Naive B cell (primary cell): Measurements from ENCODE around the gene GALE. TPM values are rescaled to one million over a fixed set of nuclear protein-coding genes. Genes with fewer than 3 reads are reported as not detected.
"Not testable (repeated sequence)": the region's sequence is repeated elsewhere in the genome, so short reads cannot be mapped to it uniquely, and the experiment has no call there.

ENCODE experiments used
- ATAC-seq, 2 donors: fragments of 150-1000 bp; cut with Tn5 transposase; 2 replicates each; pipeline ENCODE4 v1.10.0; 2021; ENCODE audit warnings: low read depth in 2 of 2, mild to moderate bottlenecking in 2 of 2, moderate library complexity in 2 of 2
- DNase-seq: peaks from one replicate; pipeline ENCODE4 v3.0.0; 2022
- H3K27ac Mint-ChIP-seq, 6 donors: one replicate each; pipeline ENCODE4 v1.8.0; 2020 to 2022; ENCODE audit warnings: mild to moderate bottlenecking in 6 of 6, mixed read lengths in 6 of 6, moderate library complexity in 5 of 6, inconsistent platforms in 2 of 6
- H3K27me3 Mint-ChIP-seq, 3 donors: one replicate each; pipeline ENCODE4 v1.8.0; 2021 to 2022; ENCODE audit warnings: mixed read lengths in 3 of 3, mild to moderate bottlenecking in 1 of 3
- H3K36me3 Mint-ChIP-seq, 2 donors: one replicate each; pipeline ENCODE4 v1.8.0; 2020 to 2022; ENCODE audit warnings: mixed read lengths in 2 of 2, inconsistent platforms in 1 of 2, mild to moderate bottlenecking in 1 of 2
- H3K4me1 Mint-ChIP-seq, 3 donors: one replicate each; pipeline ENCODE4 v1.8.0; 2020 to 2022; ENCODE audit warnings: mixed read lengths in 3 of 3, inconsistent platforms in 1 of 3, mild to moderate bottlenecking in 1 of 3, moderate library complexity in 1 of 3
- H3K4me3 Mint-ChIP-seq, 8 donors: one replicate each; pipeline ENCODE4 v1.8.0; 2020 to 2022; ENCODE audit warnings: mild to moderate bottlenecking in 8 of 8, mixed read lengths in 8 of 8, moderate library complexity in 8 of 8, inconsistent platforms in 2 of 8
- H3K9me3 Mint-ChIP-seq, 7 donors: one replicate each; pipeline ENCODE4 v1.8.0; 2020 to 2022; ENCODE audit warnings: mixed read lengths in 7 of 7, mild to moderate bottlenecking in 5 of 7, inconsistent platforms in 2 of 7, moderate library complexity in 1 of 7
- polyA plus RNA-seq, 6 donors: library from polyadenylated mRNA; unstranded; fragments of 300-500 nt; fragmentation: Illumina TruSeq; gene quantifications; one replicate each; pipeline ENCODE4 v1.2.3, GENCODE V29; 2021; ENCODE audit warnings: low read depth in 6 of 6

The GALE gene
- 1 to 10 TPM in 5 of 6 donors, not detected in 1; 3.8 to 7.9 (median 4.3) TPM for polyA plus RNA-seq

DNA sequence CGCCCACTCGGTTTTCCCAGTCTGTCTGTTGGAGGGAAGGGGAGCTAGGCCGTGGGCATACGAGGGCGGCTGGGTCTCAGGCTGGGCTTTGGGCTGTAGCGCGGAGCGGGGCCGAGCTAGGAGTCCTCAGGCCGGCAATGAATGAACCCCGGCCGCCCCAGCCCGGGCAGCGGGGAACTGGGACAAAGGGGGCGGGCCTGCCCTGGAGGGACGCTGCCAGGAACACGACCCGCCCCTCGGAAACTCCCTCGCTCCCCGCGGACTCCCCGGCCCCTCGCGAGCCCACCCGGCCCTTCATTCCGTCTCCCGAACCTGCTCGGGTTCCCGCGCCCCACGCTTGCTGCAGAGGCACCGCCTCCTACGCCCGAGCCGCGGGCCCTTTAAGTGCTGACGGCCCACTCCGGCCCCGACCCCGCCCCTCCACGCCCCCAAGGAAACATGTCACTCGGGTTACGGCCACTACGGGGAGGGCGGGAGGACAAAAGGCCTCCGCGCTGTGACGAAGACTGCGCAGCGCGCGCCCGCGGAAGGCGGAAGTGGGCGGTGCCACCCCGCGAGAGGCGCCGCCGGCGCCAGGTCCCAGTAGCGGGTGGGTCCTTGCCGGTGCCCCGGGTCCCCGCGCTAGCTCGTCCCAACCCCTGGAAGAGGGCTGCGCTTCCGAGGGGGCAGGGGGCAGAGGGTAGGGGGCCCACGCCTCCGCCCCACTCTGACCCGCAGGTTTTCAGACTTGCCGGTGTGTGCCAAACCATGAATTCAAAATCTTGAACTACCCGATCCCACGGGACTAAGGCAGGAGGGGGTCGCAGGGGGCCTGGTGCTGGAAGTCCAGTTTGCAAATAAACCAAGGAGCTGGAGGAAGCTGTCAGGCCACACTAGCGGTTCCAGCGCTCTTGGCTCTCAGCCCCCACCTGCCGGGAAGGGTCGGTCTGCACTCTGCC, at the start of gene GALE:
Gene GALE (minus strand): TSS at position 355 of the 938 bp plus-strand sequence. CDS start 1,747 bp downstream, outside the sequence.
- H3K4me3 Mint-ChIP-seq, result peak within 1 kb of the TSS; percentile 84 to 94 (median 91)
- DNase-seq, result peak; percentile 94
- peak within 1 kb of the TSS; percentile 29 to 97 (median 88) for H3K27ac Mint-ChIP-seq
- no peaks in the 10 kb centered on the region for H3K9me3 Mint-ChIP-seq
- no peaks in the 10 kb centered on the region for H3K27me3 Mint-ChIP-seq
- H3K4me1 Mint-ChIP-seq, result peaks cover 12 to 26% (median 18%) of the 10 kb centered on the region in 3 donors
- peak; percentile 87 to 91 for ATAC-seq
- peaks cover 0 to 16% of the 10 kb centered on the region in 2 donors for H3K36me3 Mint-ChIP-seq

DNA sequence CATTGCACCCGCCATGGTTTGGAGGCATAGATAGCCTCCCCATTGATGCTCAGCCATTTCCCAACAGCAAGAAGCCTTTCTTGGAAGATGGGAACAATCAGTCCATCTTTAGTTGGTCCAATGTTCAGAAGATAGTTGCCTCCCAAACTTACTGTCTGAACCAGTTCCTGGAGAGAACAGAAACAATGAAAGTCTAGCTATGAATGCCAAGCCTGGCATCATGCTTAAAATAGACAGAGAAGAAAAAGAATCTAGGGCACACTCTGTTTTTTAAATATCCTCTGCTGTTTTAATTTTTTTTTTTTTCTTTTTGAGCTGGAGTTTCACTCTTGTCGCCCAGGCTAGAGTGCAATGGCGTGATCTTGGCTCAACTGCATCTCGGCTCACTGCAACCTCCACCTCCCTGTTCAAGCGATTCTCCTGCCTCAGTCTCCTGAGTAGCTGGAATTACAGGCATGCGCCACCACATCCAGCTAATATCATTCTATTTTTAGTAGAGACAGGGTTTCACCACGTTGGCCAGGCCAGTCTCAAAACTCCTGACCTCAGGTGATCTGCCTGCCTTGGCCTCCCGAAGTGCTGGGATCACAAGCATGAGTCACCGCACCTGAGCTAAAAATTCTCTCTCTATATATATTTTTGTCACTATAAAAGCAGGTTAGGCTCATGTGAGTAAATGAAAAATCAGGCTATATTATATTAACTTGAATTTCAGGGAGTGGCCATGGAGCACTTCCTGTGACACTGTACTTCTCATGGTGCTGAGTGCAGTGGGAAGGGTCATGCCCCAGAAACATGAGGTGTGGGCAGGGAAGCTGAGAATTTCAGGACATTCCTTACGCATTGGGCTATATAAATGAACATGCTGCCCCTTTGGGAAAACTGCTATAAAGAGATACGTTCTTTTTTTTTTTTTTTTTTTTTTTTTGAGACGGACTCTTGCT, 48.4 kb upstream of the GALE start:
- peaks cover 23 to 29% of the 10 kb centered on the region in 2 donors for H3K36me3 Mint-ChIP-seq
- no peaks in the 10 kb centered on the region for H3K27me3 Mint-ChIP-seq
- DNase-seq, result no peak
- H3K27ac Mint-ChIP-seq, result no peak overlapping the region
- no peaks in the 10 kb centered on the region for H3K4me1 Mint-ChIP-seq
- no peak overlapping the region for H3K4me3 Mint-ChIP-seq
- H3K9me3 Mint-ChIP-seq, result peaks cover 0 to 9% (median 0%) of the 10 kb centered on the region in 7 donors
- no peak for ATAC-seq

DNA sequence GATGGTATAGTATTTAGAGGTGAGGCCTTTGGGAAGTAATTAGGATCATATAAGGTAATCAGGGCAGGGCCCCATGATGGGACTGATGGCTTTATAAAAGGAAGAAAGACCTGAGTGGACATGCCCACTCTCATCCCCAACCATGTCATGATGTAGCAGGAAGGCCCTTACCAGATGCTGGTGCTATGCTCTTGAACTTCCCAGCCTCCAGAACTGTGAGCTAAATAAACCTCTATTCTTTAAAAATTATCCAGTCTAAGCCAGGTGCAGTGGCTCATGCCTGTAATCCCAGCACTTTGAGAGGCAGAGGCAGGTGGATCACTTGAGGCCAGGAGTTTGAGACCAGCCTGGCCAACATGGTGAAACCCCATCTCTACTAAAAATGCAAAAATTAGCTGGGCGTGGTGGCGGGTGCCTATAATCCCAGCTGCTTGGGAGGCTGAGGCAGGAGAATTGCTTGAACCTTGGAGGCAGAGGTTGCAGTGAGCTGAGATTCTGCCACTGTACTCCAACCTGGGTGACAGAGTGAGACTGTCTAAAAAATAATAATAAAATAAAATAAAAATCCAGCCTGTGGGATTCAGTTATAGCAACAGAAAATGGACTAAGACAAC, 47.0 kb upstream of the GALE start:
- Mint-ChIP-seq H3K27ac (peak overlapping the region in 2 of 6 donors; percentile 50 to 70), H3K36me3 (peaks cover 23 to 29% of the 10 kb centered on the region in 2 donors)
- H3K27me3 Mint-ChIP-seq, H3K4me1 Mint-ChIP-seq, H3K4me3 Mint-ChIP-seq, DNase-seq, ATAC-seq, H3K9me3 Mint-ChIP-seq: not testable (repeated sequence)

DNA sequence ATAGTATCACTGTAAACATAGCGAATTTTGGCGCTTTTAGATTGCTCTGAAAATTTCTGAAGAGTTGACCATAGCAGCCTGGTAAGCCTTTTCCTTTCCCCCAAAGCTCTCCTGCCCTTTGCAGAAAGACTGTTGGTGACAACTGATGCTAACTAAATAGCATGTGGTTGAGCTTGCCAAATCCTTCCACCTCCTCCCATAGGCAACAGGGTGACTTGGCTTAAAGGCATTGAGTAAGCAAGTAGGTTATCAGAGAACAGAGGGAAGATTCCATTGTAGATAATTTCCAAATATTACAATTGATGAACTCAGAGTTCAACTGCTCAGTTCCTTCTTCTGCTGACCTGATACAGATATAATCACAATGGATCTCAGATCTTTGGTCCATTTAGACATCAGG, 44.6 kb upstream of the GALE start:
- H3K27me3 Mint-ChIP-seq, result no peaks in the 10 kb centered on the region
- no peak for ATAC-seq
- no peaks in the 10 kb centered on the region for H3K4me1 Mint-ChIP-seq
- H3K36me3 Mint-ChIP-seq, result peaks cover 23% of the 10 kb centered on the region in 2 donors
- peak overlapping the region in 1 of 6 donors; percentile 1 for H3K27ac Mint-ChIP-seq
- no peak overlapping the region for H3K4me3 Mint-ChIP-seq
- peaks cover 0 to 9% (median 0%) of the 10 kb centered on the region in 7 donors for H3K9me3 Mint-ChIP-seq
- no peak for DNase-seq

DNA sequence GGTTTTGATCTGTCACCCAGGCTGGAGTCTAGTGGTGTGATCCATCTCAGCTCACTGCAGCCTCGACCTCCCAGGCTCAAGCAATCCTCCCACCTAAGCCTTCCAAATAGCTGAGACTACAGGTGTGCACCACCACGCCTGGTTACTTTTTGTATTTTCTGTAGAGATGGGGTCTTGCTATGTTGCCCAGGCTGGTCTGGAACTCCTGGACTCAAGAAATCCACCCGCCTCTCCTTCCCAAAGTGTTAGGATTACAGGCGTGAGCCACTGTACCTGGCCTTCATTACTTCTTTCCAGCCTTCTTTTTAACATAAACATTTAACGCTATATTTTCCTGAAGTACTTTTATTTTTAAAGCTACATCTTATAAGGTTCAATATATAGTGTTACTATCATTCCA, 43.1 kb upstream of the GALE start:
- ATAC-seq, result no peak
- no peak overlapping the region for H3K27ac Mint-ChIP-seq
- H3K9me3 Mint-ChIP-seq, result peaks cover 0 to 9% (median 0%) of the 10 kb centered on the region in 7 donors
- DNase-seq, result no peak
- H3K4me3 Mint-ChIP-seq, result no peak overlapping the region
- H3K36me3 Mint-ChIP-seq, result peaks cover 23% of the 10 kb centered on the region in 2 donors
- no peaks in the 10 kb centered on the region for H3K27me3 Mint-ChIP-seq
- H3K4me1 Mint-ChIP-seq, result peaks cover 0 to under 1% (median under 1%) of the 10 kb centered on the region in 3 donors

DNA sequence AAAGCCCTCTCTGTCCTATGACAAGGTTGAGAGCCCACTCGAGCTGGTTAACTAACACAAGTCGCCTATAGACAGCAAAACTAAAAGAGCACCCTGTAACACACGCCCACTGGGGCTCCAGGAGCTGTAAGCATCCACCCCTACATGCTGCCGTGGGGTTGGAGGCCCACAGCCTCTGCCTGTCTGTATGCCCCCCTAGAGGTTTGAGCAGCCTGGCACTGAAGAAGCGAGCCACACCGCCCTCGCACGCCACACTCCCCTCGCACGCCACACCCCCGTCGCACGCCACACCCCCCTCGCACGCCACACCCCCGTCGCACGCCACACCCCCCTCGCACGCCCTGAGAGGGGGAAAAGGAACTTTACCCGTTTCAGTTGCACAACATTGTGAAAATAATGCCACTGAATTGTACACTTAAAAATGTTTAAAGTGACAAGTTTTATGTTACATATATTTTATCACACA, 37.9 kb upstream of the GALE start:
- Mint-ChIP-seq H3K27ac (peak overlapping the region in 5 of 6 donors; percentile 45 to 93 (median 64)), H3K27me3 (no peaks in the 10 kb centered on the region), H3K4me1 (peaks cover 10 to 13% (median 12%) of the 10 kb centered on the region in 3 donors), H3K9me3 (no peaks in the 10 kb centered on the region), H3K4me3 (peak overlapping the region; percentile 61 to 90 (median 79)), H3K36me3 (no peaks in the 10 kb centered on the region)
- ATAC-seq (peak; percentile 99), DNase-seq (peak; percentile 78)

DNA sequence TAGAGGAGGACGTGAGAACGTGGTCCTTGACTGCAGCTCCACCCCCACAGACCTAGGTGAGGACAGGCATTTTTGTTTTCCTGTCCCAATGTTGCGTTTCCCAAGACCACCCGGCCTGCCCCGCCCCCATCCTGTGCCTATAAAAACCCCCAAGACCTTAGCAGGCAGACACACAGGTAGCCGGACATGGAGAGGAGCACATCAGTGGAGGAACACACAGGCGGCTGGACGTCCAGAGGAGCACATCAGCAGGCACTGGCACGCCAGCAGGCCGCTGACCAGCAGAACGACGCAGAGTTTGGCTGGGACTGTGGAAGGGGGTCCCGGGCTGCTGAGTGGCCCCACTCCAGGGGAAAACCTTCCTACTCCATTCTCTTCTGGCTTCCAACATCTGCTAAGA, 37.4 kb upstream of the GALE start:
- H3K27ac Mint-ChIP-seq, result peak overlapping the region in 3 of 6 donors; percentile 80 to 94 (median 93)
- peaks cover 10 to 13% (median 12%) of the 10 kb centered on the region in 3 donors for H3K4me1 Mint-ChIP-seq
- H3K4me3 Mint-ChIP-seq, result peak overlapping the region in 7 of 8 donors; percentile 44 to 90 (median 75)
- H3K27me3 Mint-ChIP-seq, result no peaks in the 10 kb centered on the region
- no peaks in the 10 kb centered on the region for H3K9me3 Mint-ChIP-seq
- no peak for DNase-seq
- no peak for ATAC-seq
- no peaks in the 10 kb centered on the region for H3K36me3 Mint-ChIP-seq

DNA sequence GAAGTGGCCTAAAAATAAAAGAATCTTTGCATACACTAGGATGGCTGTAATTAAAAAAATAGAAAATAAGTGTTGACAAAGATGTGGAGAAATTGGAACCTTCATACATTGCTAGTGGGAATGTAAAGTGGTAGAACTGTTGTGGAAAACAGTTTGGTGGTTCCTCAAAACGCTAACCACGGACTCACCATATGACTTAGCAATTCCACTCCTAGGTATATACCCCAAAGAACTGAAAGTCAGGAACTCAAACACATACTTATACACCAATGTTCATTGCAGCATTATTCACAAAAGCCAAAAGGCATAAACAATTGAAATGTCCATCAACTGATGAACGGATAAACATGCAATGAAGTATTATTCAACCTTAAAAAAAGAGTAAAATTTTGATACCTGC, 35.5 kb upstream of the GALE start:
- H3K4me3 Mint-ChIP-seq, result no peak overlapping the region
- H3K36me3 Mint-ChIP-seq, result no peaks in the 10 kb centered on the region
- peak overlapping the region in 1 of 6 donors; percentile 7 for H3K27ac Mint-ChIP-seq
- DNase-seq (no peak), ATAC-seq (no peak)
- no peaks in the 10 kb centered on the region for H3K27me3 Mint-ChIP-seq
- H3K9me3 Mint-ChIP-seq, result no peaks in the 10 kb centered on the region
- peaks cover 10 to 13% (median 12%) of the 10 kb centered on the region in 3 donors for H3K4me1 Mint-ChIP-seq

DNA sequence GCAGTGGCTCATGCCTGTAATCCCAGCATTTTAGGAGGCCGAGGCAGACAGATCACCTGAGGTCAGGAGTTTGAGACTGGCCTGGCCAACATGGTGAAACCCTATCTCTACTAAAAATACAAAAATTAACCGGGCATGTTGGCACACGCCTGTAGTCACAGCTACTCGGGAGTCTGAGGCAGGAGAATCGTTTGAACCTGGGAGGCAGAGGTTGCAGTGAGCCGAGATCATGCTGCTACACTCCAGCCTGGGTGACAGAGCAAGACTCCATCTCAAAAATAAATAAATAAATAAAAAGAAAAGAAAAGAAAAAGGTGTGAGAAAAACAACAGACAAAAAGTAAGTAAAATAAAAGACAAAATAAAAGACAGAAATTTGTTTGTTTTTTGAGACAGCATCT, 33.6 kb upstream of the GALE start:
- not testable (repeated sequence) for H3K36me3 Mint-ChIP-seq, ATAC-seq, H3K4me3 Mint-ChIP-seq, DNase-seq, H3K27me3 Mint-ChIP-seq, H3K9me3 Mint-ChIP-seq, H3K27ac Mint-ChIP-seq
- H3K4me1 Mint-ChIP-seq, result peaks cover 10 to 13% (median 12%) of the 10 kb centered on the region in 3 donors

DNA sequence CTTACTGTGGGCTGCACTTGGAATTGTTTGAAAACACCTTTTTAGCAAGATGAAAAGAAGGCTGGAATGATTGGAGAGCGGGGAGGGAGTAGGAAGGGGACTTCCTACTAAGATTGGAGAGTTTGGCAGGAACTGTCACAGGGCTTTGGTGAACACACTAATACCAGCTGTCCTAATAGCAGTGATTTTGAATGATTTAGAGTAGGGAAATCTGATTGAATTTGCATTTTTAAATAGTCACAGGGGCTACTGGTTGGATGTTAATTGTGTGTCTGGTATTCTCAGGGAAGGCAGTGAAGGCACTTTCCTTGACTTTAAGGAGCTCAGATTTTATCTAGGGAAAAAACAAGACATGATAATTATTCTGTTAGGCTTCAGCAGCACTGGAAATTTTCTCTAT, 27.2 kb upstream of the GALE start:
- peak overlapping the region in 1 of 8 donors; percentile 39 for H3K4me3 Mint-ChIP-seq
- ATAC-seq (no peak), DNase-seq (no peak)
- H3K9me3 Mint-ChIP-seq, result no peaks in the 10 kb centered on the region
- H3K27ac Mint-ChIP-seq, result peak overlapping the region in 2 of 6 donors; percentile 62 to 68
- no peaks in the 10 kb centered on the region for H3K36me3 Mint-ChIP-seq
- H3K27me3 Mint-ChIP-seq, result no peaks in the 10 kb centered on the region
- peaks cover 10 to 28% (median 21%) of the 10 kb centered on the region in 3 donors for H3K4me1 Mint-ChIP-seq

DNA sequence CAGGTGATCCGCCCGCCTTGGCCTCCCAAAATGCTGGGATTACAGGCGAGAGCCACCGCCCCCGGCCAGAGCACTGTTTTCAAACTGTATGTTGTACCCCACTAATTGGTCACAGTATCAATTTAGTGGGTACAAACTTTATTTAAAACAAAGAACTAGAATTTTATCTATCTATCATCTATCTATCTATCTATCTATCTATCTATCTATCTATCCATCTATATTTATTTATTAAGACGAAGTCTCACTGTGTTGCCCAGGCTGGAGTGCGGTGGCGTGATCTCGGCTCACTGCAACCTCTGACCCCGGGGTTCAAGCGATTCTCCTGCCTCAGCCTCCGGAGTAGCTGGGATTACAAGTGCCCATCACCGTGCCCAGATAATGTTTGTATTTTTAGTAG, 26.0 kb upstream of the GALE start:
- H3K36me3 Mint-ChIP-seq, DNase-seq, ATAC-seq, H3K27me3 Mint-ChIP-seq, H3K9me3 Mint-ChIP-seq: not testable (repeated sequence)
- Mint-ChIP-seq H3K4me1 (peaks cover 14 to 33% (median 24%) of the 10 kb centered on the region in 3 donors), H3K27ac (peak overlapping the region in 1 of 6 donors; percentile 95), H3K4me3 (peak overlapping the region in 6 of 8 donors; percentile 47 to 99 (median 96))

DNA sequence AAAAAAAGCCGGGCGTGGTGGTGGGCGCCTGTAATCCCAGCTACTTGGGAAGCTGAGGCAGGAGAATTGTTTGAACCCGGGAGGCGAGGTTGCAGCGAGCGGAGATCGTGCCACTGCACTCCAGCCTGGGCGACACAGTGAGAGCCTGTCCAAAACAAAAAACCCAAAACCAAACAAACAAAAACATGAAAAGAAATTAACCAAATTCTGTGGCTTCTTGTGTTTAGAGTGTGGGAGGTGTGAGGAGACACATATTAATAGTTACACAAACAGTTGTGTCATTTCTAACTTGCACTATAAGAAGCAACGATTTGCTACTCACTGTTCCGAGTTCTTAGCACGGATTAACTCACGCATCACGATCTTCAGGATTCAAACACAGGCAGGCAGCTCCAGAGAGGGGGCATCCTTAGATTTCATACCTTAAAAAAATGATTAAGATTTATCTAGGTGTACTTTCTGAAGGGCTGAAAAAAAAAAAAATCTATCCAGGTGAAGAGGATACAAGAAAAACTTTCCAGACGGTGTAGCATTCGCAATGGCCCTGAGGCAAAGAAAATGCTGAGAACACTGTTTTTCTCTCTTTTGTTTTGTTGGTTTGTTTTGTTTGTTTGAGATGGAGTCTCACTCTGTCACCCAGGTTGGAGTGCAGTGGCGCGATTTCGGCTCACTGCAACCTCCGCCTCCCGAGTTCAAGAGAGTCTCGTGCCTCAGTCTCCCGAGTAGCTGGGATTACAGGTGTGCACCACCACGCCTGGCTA, 25.4 kb upstream of the GALE start:
- H3K4me3 Mint-ChIP-seq, result peak overlapping the region; percentile 91 to 99 (median 96)
- H3K27ac Mint-ChIP-seq, result peak overlapping the region; percentile 95 to 99 (median 97)
- H3K36me3 Mint-ChIP-seq, result no peaks in the 10 kb centered on the region
- peaks cover 15 to 34% (median 24%) of the 10 kb centered on the region in 3 donors for H3K4me1 Mint-ChIP-seq
- no peaks in the 10 kb centered on the region for H3K9me3 Mint-ChIP-seq
- no peak for DNase-seq
- no peaks in the 10 kb centered on the region for H3K27me3 Mint-ChIP-seq
- peak in 1 of 2 donors; percentile 34 for ATAC-seq
